ENCODE measurements around the gene C1QTNF6.

The C1QTNF6 gene

DNA sequence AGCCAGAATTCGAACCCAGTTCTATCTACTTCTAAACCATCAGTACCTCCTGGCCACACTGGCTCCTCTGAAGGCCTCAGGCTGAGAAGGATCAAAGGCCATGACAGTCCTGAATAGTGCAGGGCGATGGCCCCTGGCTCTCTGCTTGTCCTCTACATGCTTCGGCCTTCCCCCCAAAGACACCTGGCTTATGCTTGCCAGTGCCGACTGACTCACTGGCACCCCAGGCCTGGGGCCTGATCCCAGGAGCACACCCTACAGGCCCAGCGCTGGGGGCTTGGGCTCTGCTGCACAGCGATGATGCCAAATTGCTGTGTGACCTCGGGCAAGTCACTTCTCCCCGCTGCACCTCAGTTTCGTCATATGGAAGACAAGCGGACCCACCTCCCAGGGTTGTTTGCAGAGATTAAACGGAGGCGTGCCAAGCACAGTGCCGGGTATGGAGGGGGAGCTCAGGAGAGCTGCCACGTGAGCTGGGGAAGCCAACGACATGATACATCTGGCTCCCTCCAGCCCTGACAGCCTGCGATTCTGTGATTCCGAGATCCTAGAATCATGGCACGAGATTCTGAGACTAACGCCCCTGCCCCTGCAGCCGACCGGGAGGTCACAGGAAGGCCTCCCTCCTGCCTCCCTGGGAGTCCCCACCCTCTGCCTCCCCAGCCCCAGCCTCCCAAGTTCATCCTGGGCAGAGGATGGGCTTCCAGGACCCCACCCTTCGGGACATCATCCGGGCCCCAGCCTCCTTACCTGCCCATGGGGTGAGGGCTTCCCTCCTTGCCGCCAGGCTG is 23.2 kb upstream of the C1QTNF6 start:
- POLR2A ChIA-PET: no interaction called here
- TF ChIP-seq CTCF (IDR thresholded peaks at IDR 0.05; ENCODE audit: control extremely low read depth, extremely low read depth, low read depth, missing control alignments): no peak
- CTCF ChIA-PET: interaction anchor here (4.4 kb wide), 1 partner anchor 11 kb away, joined by 30 read pairs; no protein-coding TSS in a partner anchor
- DNase-seq (ENCODE audit: extremely low spot score): no peak

- TF ChIP-seq CTCF (IDR thresholded peaks at IDR 0.05; ENCODE audit: control extremely low read depth, extremely low read depth, low read depth, missing control alignments): no peak
- ChIA-PET CTCF (interaction anchor here (4.4 kb wide), 1 partner anchor 10 kb away, joined by 30 read pairs; no protein-coding TSS in a partner anchor), POLR2A (no interaction called here)
- DNase-seq (ENCODE audit: extremely low spot score): no peak
Measured at GRCh38 chr22:37210041-37210803, 22.2 kb upstream of the C1QTNF6 start.

DNA sequence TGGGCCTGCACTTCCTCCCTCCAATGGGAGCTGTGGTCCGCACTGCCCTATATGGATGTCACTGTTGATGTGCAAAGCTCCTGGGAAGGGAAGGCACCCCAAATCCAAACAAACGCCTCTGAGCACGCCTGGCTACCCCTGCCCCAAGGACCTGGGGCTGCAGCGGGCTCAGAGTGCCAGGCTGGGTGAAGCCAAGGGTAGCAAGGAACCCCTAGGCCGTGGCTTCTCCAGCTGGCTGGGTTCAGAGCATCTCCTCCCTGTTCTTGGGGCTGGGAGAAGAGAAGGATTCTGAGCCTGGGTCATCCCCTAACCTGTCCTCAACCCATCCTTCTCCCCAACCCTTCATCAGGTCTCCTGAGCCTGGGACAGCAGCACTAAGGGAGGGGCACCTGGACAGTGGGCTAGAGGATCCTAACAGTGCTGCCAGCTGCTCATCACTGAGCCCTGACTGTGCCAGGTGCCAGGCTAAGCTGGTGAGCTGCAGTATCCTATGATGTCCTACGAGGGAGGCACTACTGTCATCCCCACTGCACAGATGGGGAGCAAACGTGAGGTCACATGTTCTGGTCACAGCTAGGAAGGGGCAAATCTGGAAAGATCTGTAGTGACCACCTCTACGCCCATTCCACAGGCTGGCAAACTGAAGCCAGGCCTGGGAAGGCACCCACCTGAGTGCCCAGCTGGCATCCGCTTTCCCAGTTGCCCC is 21.2 kb upstream of the C1QTNF6 start:
- POLR2A ChIA-PET: no interaction called here
- CTCF ChIA-PET: interaction anchor here (4.4 kb wide), 1 partner anchor 10 kb away, joined by 30 read pairs; no protein-coding TSS in a partner anchor
- TF ChIP-seq CTCF (IDR thresholded peaks at IDR 0.05; ENCODE audit: control extremely low read depth, extremely low read depth, low read depth, missing control alignments): no peak
- DNase-seq (ENCODE audit: extremely low spot score): no peak

- no peak for TF ChIP-seq CTCF (IDR thresholded peaks at IDR 0.05; ENCODE audit: control extremely low read depth, extremely low read depth, low read depth, missing control alignments)
- ChIA-PET CTCF (interaction anchor here (2.9 to 4.4 kb wide), 2 partner anchors 9 kb away, joined by 8 to 30 read pairs; no protein-coding TSS in a partner anchor), POLR2A (no interaction called here)
- DNase-seq (ENCODE audit: extremely low spot score): no peak
Measured at GRCh38 chr22:37208401-37209139, 20.5 kb upstream of the C1QTNF6 start.

DNA sequence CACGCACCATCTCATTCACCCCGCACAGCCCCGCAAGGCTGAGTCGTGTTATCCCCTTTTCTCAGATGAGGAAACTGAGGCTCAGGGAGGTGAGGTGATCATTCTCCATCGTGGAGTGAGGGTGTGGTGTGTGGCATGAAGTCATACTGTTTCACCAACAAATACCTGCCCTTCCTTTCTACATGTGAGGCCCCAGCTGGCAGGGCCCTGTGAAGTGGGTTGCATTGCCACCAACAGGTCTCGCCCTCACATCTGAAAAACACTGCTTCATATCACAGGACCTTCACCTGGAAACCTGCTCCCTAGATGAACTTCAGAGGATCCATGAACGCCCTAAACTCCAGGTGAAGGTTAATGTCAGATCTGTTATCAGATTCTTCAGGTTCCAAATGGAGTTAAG is 19.9 kb upstream of the C1QTNF6 start:
- CTCF ChIA-PET: interaction anchor here (2.9 to 4.4 kb wide), 2 partner anchors 8 to 9 kb away, joined by 8 to 30 read pairs; no protein-coding TSS in a partner anchor
- no peak for DNase-seq (ENCODE audit: extremely low spot score)
- no peak for TF ChIP-seq CTCF (IDR thresholded peaks at IDR 0.05; ENCODE audit: control extremely low read depth, extremely low read depth, low read depth, missing control alignments)
- POLR2A ChIA-PET: no interaction called here

Measured in GM10248 (cell line).